ENCODE data around the gene KCNIP3.

DNA sequence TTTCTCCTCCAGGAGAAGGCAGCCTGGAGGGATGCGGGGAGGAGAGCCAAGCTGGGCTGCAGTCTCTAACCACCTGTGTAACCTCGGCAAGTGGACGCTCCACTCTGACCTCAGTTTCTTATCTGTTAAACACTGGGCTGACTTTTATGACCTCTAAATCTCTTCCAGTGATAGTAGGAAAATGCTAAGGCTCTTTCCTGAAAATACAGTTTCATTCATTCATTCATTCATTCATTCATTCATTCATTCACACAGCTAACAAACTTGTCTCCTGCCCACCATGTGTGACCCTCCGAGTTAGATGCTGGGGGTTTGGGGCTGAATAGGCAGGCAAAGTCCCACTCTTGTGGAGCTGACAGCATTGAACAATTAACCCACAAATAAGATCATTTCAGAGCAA lies 13.6 kb upstream of the KCNIP3 start:
- TF ChIP-seq, protein P1, sequence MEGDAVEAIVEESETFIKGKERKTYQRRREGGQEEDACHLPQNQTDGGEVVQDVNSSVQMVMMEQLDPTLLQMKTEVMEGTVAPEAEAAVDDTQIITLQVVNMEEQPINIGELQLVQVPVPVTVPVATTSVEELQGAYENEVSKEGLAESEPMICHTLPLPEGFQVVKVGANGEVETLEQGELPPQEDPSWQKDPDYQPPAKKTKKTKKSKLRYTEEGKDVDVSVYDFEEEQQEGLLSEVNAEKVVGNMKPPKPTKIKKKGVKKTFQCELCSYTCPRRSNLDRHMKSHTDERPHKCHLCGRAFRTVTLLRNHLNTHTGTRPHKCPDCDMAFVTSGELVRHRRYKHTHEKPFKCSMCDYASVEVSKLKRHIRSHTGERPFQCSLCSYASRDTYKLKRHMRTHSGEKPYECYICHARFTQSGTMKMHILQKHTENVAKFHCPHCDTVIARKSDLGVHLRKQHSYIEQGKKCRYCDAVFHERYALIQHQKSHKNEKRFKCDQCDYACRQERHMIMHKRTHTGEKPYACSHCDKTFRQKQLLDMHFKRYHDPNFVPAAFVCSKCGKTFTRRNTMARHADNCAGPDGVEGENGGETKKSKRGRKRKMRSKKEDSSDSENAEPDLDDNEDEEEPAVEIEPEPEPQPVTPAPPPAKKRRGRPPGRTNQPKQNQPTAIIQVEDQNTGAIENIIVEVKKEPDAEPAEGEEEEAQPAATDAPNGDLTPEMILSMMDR (IDR thresholded peaks at IDR 0.05 in 2 of 3, conservative IDR thresholded peaks at IDR 0.05 in 1 of 3; ENCODE audit: insufficient read depth in 2 of 3, low read depth in 1 of 3, low read length in 3 of 3): no peak
- TF ChIP-seq, protein P2, sequence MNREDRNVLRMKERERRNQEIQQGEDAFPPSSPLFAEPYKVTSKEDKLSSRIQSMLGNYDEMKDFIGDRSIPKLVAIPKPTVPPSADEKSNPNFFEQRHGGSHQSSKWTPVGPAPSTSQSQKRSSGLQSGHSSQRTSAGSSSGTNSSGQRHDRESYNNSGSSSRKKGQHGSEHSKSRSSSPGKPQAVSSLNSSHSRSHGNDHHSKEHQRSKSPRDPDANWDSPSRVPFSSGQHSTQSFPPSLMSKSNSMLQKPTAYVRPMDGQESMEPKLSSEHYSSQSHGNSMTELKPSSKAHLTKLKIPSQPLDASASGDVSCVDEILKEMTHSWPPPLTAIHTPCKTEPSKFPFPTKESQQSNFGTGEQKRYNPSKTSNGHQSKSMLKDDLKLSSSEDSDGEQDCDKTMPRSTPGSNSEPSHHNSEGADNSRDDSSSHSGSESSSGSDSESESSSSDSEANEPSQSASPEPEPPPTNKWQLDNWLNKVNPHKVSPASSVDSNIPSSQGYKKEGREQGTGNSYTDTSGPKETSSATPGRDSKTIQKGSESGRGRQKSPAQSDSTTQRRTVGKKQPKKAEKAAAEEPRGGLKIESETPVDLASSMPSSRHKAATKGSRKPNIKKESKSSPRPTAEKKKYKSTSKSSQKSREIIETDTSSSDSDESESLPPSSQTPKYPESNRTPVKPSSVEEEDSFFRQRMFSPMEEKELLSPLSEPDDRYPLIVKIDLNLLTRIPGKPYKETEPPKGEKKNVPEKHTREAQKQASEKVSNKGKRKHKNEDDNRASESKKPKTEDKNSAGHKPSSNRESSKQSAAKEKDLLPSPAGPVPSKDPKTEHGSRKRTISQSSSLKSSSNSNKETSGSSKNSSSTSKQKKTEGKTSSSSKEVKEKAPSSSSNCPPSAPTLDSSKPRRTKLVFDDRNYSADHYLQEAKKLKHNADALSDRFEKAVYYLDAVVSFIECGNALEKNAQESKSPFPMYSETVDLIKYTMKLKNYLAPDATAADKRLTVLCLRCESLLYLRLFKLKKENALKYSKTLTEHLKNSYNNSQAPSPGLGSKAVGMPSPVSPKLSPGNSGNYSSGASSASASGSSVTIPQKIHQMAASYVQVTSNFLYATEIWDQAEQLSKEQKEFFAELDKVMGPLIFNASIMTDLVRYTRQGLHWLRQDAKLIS (CRISPR knock-in tag; IDR thresholded peaks at IDR 0.05): no peak
- TF ChIP-seq FOXP1 (CRISPR knock-in tag; IDR thresholded peaks at IDR 0.05) (no peak), ATF7 (IDR thresholded peaks at IDR 0.05) (no peak), FUS (optimal IDR thresholded peaks at IDR 0.05; ENCODE audit: low read depth, low read length) (no peak), ZNF551 (CRISPR knock-in tag; IDR thresholded peaks at IDR 0.05) (no peak), ETV6 (IDR thresholded peaks at IDR 0.05; ENCODE audit: borderline replicate concordance in 1 of 2, low read depth in 2 of 2, low read length in 1 of 2) (no peak), ETV6 (CRISPR knock-in tag; IDR thresholded peaks at IDR 0.05; ENCODE audit: borderline replicate concordance) (no peak), KDM4B (IDR thresholded peaks at IDR 0.05; ENCODE audit: borderline replicate concordance in 2 of 2, low read depth in 1 of 2) (no peak), PURB (CRISPR knock-in tag; IDR thresholded peaks at IDR 0.05; ENCODE audit: low read depth) (no peak)
- TF ChIP-seq, protein P3, sequence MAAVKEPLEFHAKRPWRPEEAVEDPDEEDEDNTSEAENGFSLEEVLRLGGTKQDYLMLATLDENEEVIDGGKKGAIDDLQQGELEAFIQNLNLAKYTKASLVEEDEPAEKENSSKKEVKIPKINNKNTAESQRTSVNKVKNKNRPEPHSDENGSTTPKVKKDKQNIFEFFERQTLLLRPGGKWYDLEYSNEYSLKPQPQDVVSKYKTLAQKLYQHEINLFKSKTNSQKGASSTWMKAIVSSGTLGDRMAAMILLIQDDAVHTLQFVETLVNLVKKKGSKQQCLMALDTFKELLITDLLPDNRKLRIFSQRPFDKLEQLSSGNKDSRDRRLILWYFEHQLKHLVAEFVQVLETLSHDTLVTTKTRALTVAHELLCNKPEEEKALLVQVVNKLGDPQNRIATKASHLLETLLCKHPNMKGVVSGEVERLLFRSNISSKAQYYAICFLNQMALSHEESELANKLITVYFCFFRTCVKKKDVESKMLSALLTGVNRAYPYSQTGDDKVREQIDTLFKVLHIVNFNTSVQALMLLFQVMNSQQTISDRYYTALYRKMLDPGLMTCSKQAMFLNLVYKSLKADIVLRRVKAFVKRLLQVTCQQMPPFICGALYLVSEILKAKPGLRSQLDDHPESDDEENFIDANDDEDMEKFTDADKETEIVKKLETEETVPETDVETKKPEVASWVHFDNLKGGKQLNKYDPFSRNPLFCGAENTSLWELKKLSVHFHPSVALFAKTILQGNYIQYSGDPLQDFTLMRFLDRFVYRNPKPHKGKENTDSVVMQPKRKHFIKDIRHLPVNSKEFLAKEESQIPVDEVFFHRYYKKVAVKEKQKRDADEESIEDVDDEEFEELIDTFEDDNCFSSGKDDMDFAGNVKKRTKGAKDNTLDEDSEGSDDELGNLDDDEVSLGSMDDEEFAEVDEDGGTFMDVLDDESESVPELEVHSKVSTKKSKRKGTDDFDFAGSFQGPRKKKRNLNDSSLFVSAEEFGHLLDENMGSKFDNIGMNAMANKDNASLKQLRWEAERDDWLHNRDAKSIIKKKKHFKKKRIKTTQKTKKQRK (IDR thresholded peaks at IDR 0.05; ENCODE audit: borderline replicate concordance, low read depth, low read length): no peak
- TF ChIP-seq, protein P4, sequence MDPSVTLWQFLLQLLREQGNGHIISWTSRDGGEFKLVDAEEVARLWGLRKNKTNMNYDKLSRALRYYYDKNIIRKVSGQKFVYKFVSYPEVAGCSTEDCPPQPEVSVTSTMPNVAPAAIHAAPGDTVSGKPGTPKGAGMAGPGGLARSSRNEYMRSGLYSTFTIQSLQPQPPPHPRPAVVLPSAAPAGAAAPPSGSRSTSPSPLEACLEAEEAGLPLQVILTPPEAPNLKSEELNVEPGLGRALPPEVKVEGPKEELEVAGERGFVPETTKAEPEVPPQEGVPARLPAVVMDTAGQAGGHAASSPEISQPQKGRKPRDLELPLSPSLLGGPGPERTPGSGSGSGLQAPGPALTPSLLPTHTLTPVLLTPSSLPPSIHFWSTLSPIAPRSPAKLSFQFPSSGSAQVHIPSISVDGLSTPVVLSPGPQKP (CRISPR knock-in tag; IDR thresholded peaks at IDR 0.05): no peak

Measured in K562 (cell line).